HCT116 (cell line): ENCODE results near the gene NDUFAF2. TPM values are rescaled to one million over a fixed set of nuclear protein-coding genes. Genes with fewer than 3 reads are reported as not detected.

ENCODE experiments used
- ATAC-seq: fragments of 200-7000 bp; cut with Tn5 transposase; 2 replicates; pipeline ENCODE4 v1.9.1; 2020; ENCODE audit warnings: mild to moderate bottlenecking, moderate library complexity
- BruUV-seq: library from RNA; stranded (reverse); fragments of 400-500 nt; replicated peaks from 2 replicates; lab custom pipeline; 2021; lab: Mats Ljungman, UMichigan
- CTCF ChIA-PET: fragments of 300-600 bp; sonication (Branson Sonifier 250); formaldehyde crosslinking; loops from one replicate; lab custom pipeline; 2021; ENCODE audit warnings: antibody characterized with exemption; lab: Charles Lee
- POLR2A ChIA-PET: fragments of 300-600, 350-600 bp; sonication (Branson Sonifier 250); formaldehyde crosslinking; loops from one replicate; lab custom pipeline; 2021; ENCODE audit warnings: antibody characterized with exemption; lab: Charles Lee
- RAD21 ChIA-PET, 2 experiments: fragments of 300-600 bp; sonication (Branson Sonifier 250); formaldehyde crosslinking; loops; one replicate each; lab custom pipeline; 2023; ENCODE audit warnings: low total read pairs in 2 of 2; ENCODE audit not compliant: uncharacterized antibody in 2 of 2, unreplicated experiment in 2 of 2, low non-redundant PET in 1 of 2; lab: Charles Lee
- DNase-seq: peaks from one replicate; pipeline ENCODE4 v3.0.0-alpha.2; 2010; ENCODE audit warnings: low read depth, low spot score
- H2AFZ ChIP-seq: fragments of 200-600 bp; shearing (Covaris generic), sonication (generic); 2 replicates; pipeline ENCODE4 v1.6.1; 2017; ENCODE audit warnings: low read depth, mixed run types, mixed read lengths, antibody characterized with exemption, low read length; ENCODE audit not compliant: poor library complexity, severe bottlenecking
- H3K27ac ChIP-seq: 2 replicates; pipeline ENCODE4 v1.5.1; 2012; ENCODE audit warnings: low read depth, low read length
- H3K27me3 ChIP-seq: fragments of 200-600 bp; sonication (generic); 2 replicates; pipeline ENCODE4 v1.6.1; 2016; ENCODE audit warnings: mixed run types, low read length, mixed read lengths; ENCODE audit not compliant: insufficient read depth
- H3K36me3 ChIP-seq, 2 experiments: fragments of 200-500 bp in 1 of 2; fragments of 200-600 bp in 1 of 2; sonication (Bioruptor generic) in 1 of 2; sonication (generic) in 1 of 2; 2 replicates each; pipeline versions ENCODE4 v1.5.1 to v1.6.1; 2014 to 2016; ENCODE audit warnings: low read length in 2 of 2, inconsistent platforms in 1 of 2, mixed read lengths in 1 of 2, mixed run types in 1 of 2; ENCODE audit not compliant: insufficient read depth in 2 of 2, control insufficient read depth in 1 of 2
- H3K4me1 ChIP-seq, 2 experiments: fragments of 200-600 bp in 1 of 2; sonication (generic) in 1 of 2; 2 replicates each; pipeline versions ENCODE4 v1.5.1 to v1.6.1; 2012 to 2017; ENCODE audit warnings: low read length in 2 of 2, inconsistent platforms in 1 of 2, mild to moderate bottlenecking in 1 of 2, mixed read lengths in 1 of 2, mixed run types in 1 of 2, moderate library complexity in 1 of 2; ENCODE audit not compliant: insufficient read depth in 2 of 2, control insufficient read depth in 1 of 2
- H3K4me2 ChIP-seq: fragments of 200-600 bp; sonication (generic); 2 replicates; pipeline ENCODE4 v1.6.1; 2017; ENCODE audit warnings: mixed run types, low read length, mixed read lengths
- H3K4me3 ChIP-seq, 2 experiments: fragments of 200-600 bp in 1 of 2; sonication (generic) in 1 of 2; replicated peaks in 1 of 2; 2 replicates each; pipeline ENCODE4 v1.5.1; 2011 to 2016; ENCODE audit warnings: low read length in 2 of 2, control low read depth in 1 of 2, low read depth in 1 of 2, mild to moderate bottlenecking in 1 of 2, mixed read lengths in 1 of 2, mixed run types in 1 of 2
- H3K79me2 ChIP-seq: fragments of 200-600 bp; sonication (generic); 2 replicates; pipeline ENCODE4 v1.6.1; 2017; ENCODE audit warnings: mild to moderate bottlenecking, mixed run types, low read length, moderate library complexity, mixed read lengths; ENCODE audit not compliant: insufficient read depth
- H3K9ac ChIP-seq: fragments of 200-600 bp; sonication (generic); 2 replicates; pipeline ENCODE4 v1.6.1; 2016; ENCODE audit warnings: low read length, mixed read lengths
- H3K9me2 ChIP-seq: fragments of 200-600 bp; sonication (generic), shearing (Covaris generic); 2 replicates; pipeline ENCODE4 v1.6.1; 2017; ENCODE audit warnings: mixed run types, mild to moderate bottlenecking, moderate library complexity; ENCODE audit not compliant: insufficient read depth
- H3K9me3 ChIP-seq, 2 experiments: fragments of 200-500 bp in 1 of 2; fragments of 200-600 bp in 1 of 2; sonication (Bioruptor generic) in 1 of 2; sonication (generic) in 1 of 2; 2 replicates each; pipeline ENCODE4 v1.6.1; 2014 to 2017; ENCODE audit warnings: low read length in 2 of 2, mixed read lengths in 2 of 2, inconsistent platforms in 1 of 2, low read depth in 1 of 2, mild to moderate bottlenecking in 1 of 2, mixed run types in 1 of 2, moderate library complexity in 1 of 2; ENCODE audit not compliant: control insufficient read depth in 1 of 2, insufficient read depth in 1 of 2
- H4K20me1 ChIP-seq: fragments of 200-600 bp; sonication (generic), shearing (Covaris generic); 2 replicates; pipeline ENCODE4 v1.6.1; 2017; ENCODE audit warnings: mixed run types, mild to moderate bottlenecking, moderate library complexity; ENCODE audit not compliant: insufficient read depth
- CBX3 ChIP-seq: IDR thresholded peaks from 2 replicates; pipeline ENCODE4 v1.6.1; 2012; ENCODE audit warnings: low read depth
- CEBPB ChIP-seq: IDR thresholded peaks from 2 replicates; pipeline ENCODE4 v1.6.1; 2012; ENCODE audit warnings: low read depth
- ELF1 ChIP-seq: IDR thresholded peaks from 2 replicates; pipeline ENCODE4 v1.6.1; 2012; ENCODE audit warnings: low read depth, borderline replicate concordance
- EZH2 ChIP-seq: fragments of 200-600 bp; sonication (generic); IDR thresholded peaks from 2 replicates; pipeline ENCODE4 v1.6.1; 2017; ENCODE audit warnings: antibody characterized with exemption, mixed run types
- EZH2phosphoT487 ChIP-seq: fragments of 200-600 bp; IDR thresholded peaks from 2 replicates; pipeline ENCODE4 v1.6.1; 2018; ENCODE audit warnings: antibody characterized with exemption, borderline replicate concordance
- FOSL1 ChIP-seq: IDR thresholded peaks from 2 replicates; pipeline ENCODE4 v1.6.1; 2012; ENCODE audit warnings: low read depth
- JUND ChIP-seq: IDR thresholded peaks from 2 replicates; pipeline ENCODE4 v1.6.1; 2012
- MAX ChIP-seq: IDR thresholded peaks from 2 replicates; pipeline ENCODE4 v1.6.1; 2012
- POLR2A ChIP-seq: IDR thresholded peaks from 2 replicates; pipeline ENCODE4 v1.7.0; 2011; ENCODE audit warnings: borderline replicate concordance; ENCODE audit not compliant: insufficient read depth, insufficient read length; ENCODE audit errors: extremely low read depth
- RAD21 ChIP-seq: IDR thresholded peaks from 2 replicates; pipeline ENCODE4 v1.6.1; 2012; ENCODE audit warnings: low read depth, mild to moderate bottlenecking
- REST ChIP-seq: IDR thresholded peaks from 2 replicates; pipeline ENCODE4 v1.6.1; 2012; ENCODE audit warnings: low read depth
- SP1 ChIP-seq: IDR thresholded peaks from 2 replicates; pipeline ENCODE4 v1.6.1; 2012; ENCODE audit warnings: low read depth
- SRF ChIP-seq: IDR thresholded peaks from 2 replicates; pipeline ENCODE4 v1.6.1; 2012; ENCODE audit warnings: low read depth
- TCF7L2 ChIP-seq: IDR thresholded peaks from 2 replicates; pipeline ENCODE4 v1.7.0; 2011; ENCODE audit warnings: borderline replicate concordance, inconsistent platforms; ENCODE audit not compliant: insufficient read depth, insufficient read length; ENCODE audit errors: extremely low read depth
- YY1 ChIP-seq: IDR thresholded peaks from 2 replicates; pipeline ENCODE4 v1.6.1; 2011; ENCODE audit warnings: low read length, low read depth, moderate library complexity, mild to moderate bottlenecking; ENCODE audit not compliant: insufficient replicate concordance; ENCODE audit errors: extremely low read depth
- ZBTB33 ChIP-seq: IDR thresholded peaks from 2 replicates; pipeline ENCODE4 v1.6.1; 2011; ENCODE audit warnings: mild to moderate bottlenecking, low read length, moderate library complexity; ENCODE audit not compliant: insufficient replicate concordance; ENCODE audit errors: extremely low read depth
- ZFX ChIP-seq: fragments of 450-650 bp; IDR thresholded peaks from 2 replicates; pipeline ENCODE4 v1.6.1; 2017
- ZNF274 ChIP-seq: fragments of 200-500 bp; sonication (Bioruptor generic); IDR thresholded peaks from 2 replicates; pipeline ENCODE4 v1.6.1; 2014; ENCODE audit warnings: mild to moderate bottlenecking, low read depth, low read length, inconsistent platforms
- intact Hi-C: fragments of 100-400 bp; cut with micrococcal nuclease; formaldehyde crosslinking; loops from 2 replicates; pipeline ENCODE4 v1.10.0; 2022
- total RNA-seq: library from RNA; stranded (reverse); gene quantifications from one replicate; pipeline ENCODE4 v1.2.1, GENCODE V29; 2021; ENCODE audit not compliant: unreplicated experiment
- TF ChIP-seq, protein P1 (sequence below), 3 experiments: fragments of 200-600 bp in 1 of 3; sonication (generic) in 1 of 3; IDR thresholded peaks in 2 of 3; conservative IDR thresholded peaks in 1 of 3; 2 replicates each; pipeline ENCODE4 v1.5.1; 2012 to 2017; ENCODE audit warnings: low read depth in 2 of 3, low read length in 2 of 3, antibody characterized with exemption in 1 of 3, borderline replicate concordance in 1 of 3, control low read depth in 1 of 3, mild to moderate bottlenecking in 1 of 3, mixed read lengths in 1 of 3, mixed run types in 1 of 3, moderate library complexity in 1 of 3; ENCODE audit not compliant: insufficient read depth in 1 of 3

The NDUFAF2 gene
- total RNA-seq, 1 experiment from 2014 or later: 36.9 TPM

DNA sequence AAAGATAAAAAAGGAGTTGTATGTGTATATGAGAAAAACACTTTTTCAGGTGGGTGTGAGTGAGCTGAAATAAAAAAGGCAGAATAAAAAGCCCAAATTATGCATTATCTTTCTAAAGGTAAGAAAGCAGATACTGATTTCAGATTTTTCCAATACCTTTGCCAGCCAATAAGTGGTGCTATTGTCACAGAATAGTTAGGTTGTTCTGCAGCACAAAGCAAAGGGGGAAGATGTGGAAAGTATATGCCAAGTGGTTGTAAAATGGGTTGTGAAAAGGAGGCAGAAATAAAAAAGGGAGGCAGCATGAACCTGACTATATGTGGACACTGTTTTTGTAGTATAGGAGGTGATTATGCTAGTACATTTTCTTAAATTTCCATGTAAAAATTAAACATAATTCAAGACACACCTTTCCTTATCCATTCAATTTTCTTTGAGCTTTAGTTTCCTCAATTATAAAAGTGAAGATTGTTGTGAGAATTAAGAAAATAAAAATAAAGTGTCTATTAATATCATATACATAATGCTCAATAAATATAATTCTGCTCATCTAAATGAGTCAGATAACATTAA lies 110.5 kb downstream of the NDUFAF2 start:
- H3K9ac ChIP-seq: no peak overlapping the region
- ATAC-seq: no peak

More for the DNA sequence above, 110.5 kb downstream of the NDUFAF2 start:
- no peaks in the 10 kb centered on the region for H3K36me3 ChIP-seq
- BruUV-seq: no TSS peak
- ChIA-PET RAD21 (no interaction called here), CTCF (interaction anchor here (1.0 to 3.4 kb wide), 4 partner anchors 8 to 762 kb away, joined by 3 to 12 read pairs (median 4); no protein-coding TSS in a partner anchor), POLR2A (no interaction called here)
- intact Hi-C loops: loop anchor here (1.0 to 10.0 kb wide), 4 partner anchors 349 to 877 kb away; no protein-coding TSS in a partner anchor
- DNase-seq: no peak
- H3K27ac ChIP-seq: no peak overlapping the region
- no peaks in the 10 kb centered on the region for H3K9me2 ChIP-seq
- H3K9me3 ChIP-seq: no peaks in the 10 kb centered on the region
- peaks cover 32 to 41% of the 10 kb centered on the region in 2 experiments for H3K4me1 ChIP-seq
- H4K20me1 ChIP-seq: no peaks in the 10 kb centered on the region
- H3K4me3 ChIP-seq: no peak overlapping the region
- H2AFZ ChIP-seq: no peak overlapping the region
- H3K27me3 ChIP-seq: no peaks in the 10 kb centered on the region
- TF ChIP-seq EZH2 (no peak), ZFX (no peak), POLR2A (no peak), YY1 (no peak), RAD21 (peak; percentile 85), CEBPB (no peak), TCF7L2 (no peak), EZH2phosphoT487 (no peak), ELF1 (no peak), SRF (no peak), CBX3 (peak; percentile 32; the same call in 1 of the 2 replicates), REST (no peak), ZBTB33 (no peak), JUND (no peak), FOSL1 (no peak), ZNF274 (no peak), MAX (no peak), SP1 (no peak)
- TF ChIP-seq, protein P1, sequence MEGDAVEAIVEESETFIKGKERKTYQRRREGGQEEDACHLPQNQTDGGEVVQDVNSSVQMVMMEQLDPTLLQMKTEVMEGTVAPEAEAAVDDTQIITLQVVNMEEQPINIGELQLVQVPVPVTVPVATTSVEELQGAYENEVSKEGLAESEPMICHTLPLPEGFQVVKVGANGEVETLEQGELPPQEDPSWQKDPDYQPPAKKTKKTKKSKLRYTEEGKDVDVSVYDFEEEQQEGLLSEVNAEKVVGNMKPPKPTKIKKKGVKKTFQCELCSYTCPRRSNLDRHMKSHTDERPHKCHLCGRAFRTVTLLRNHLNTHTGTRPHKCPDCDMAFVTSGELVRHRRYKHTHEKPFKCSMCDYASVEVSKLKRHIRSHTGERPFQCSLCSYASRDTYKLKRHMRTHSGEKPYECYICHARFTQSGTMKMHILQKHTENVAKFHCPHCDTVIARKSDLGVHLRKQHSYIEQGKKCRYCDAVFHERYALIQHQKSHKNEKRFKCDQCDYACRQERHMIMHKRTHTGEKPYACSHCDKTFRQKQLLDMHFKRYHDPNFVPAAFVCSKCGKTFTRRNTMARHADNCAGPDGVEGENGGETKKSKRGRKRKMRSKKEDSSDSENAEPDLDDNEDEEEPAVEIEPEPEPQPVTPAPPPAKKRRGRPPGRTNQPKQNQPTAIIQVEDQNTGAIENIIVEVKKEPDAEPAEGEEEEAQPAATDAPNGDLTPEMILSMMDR (IDR thresholded peaks at IDR 0.05 in 2 of 3, conservative IDR thresholded peaks at IDR 0.05 in 1 of 3; ENCODE audit: borderline replicate concordance in 1 of 3, insufficient read depth in 1 of 3, low read depth in 2 of 3, low read length in 2 of 3): peak; percentile 61 to 81 (median 66); a peak in 5 of 6 replicates
- H3K4me2 ChIP-seq: no peak overlapping the region
- H3K79me2 ChIP-seq: no peaks in the 10 kb centered on the region
